Measurements from ENCODE around the gene NMT1. TPM values are rescaled to one million over a fixed set of nuclear protein-coding genes. Genes with fewer than 3 reads are reported as not detected.
A peak's percentile ranks its signal among the peaks of the same experiment; 100 is the strongest.

Gene NMT1
- total RNA-seq, 1 donor from 2014 or later, result 96.5 TPM

- no peak overlapping the region for H3K27ac Mint-ChIP-seq (ENCODE audit: unreplicated experiment)
- peaks cover 2% of the 10 kb centered on the region for H3K9me3 Mint-ChIP-seq (ENCODE audit: unreplicated experiment)
- no peaks in the 10 kb centered on the region for H3K36me3 Mint-ChIP-seq (ENCODE audit: unreplicated experiment)
- no peak for DNase-seq
- TF ChIP-seq CTCF (IDR thresholded peaks at IDR 0.05; ENCODE audit: partially characterized antibody, unreplicated experiment), result no peak
- peaks cover 2% of the 10 kb centered on the region for H3K27me3 Mint-ChIP-seq (ENCODE audit: unreplicated experiment)
- H3K4me3 Mint-ChIP-seq (ENCODE audit: unreplicated experiment), result no peak overlapping the region
- H3K4me1 Mint-ChIP-seq (ENCODE audit: low read depth, unreplicated experiment), result peaks cover 6% of the 10 kb centered on the region
Measured at GRCh38 chr17:45138911-45139532, 77.9 kb downstream of the NMT1 start.

DNA sequence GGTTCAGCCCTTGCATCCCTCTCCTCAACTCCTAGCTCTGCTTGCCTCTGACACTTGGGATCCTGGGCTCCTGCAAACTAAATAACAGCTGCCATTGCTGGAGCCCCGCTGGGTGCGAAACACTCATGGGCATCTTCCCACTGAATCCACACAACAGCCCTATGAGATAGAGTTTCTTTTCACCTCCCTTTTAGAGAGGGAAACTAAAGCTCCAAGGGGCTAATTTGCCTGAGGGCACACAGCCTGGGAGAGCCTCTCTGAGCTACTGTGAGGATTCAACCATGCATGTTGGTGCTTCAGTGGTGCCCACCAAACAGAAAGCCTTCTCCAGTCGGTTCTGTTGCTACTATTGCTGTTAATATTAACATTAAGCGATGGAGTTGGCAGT, 78.4 kb downstream of the NMT1 start:
- TF ChIP-seq CTCF (IDR thresholded peaks at IDR 0.05; ENCODE audit: partially characterized antibody, unreplicated experiment), result no peak
- Mint-ChIP-seq H3K4me3 (ENCODE audit: unreplicated experiment) (no peak overlapping the region), H3K27me3 (ENCODE audit: unreplicated experiment) (peaks cover 2% of the 10 kb centered on the region), H3K9me3 (ENCODE audit: unreplicated experiment) (peaks cover 2% of the 10 kb centered on the region), H3K36me3 (ENCODE audit: unreplicated experiment) (no peaks in the 10 kb centered on the region), H3K4me1 (ENCODE audit: low read depth, unreplicated experiment) (peaks cover 6% of the 10 kb centered on the region), H3K27ac (ENCODE audit: unreplicated experiment) (no peak overlapping the region)
- DNase-seq, result no peak

DNA sequence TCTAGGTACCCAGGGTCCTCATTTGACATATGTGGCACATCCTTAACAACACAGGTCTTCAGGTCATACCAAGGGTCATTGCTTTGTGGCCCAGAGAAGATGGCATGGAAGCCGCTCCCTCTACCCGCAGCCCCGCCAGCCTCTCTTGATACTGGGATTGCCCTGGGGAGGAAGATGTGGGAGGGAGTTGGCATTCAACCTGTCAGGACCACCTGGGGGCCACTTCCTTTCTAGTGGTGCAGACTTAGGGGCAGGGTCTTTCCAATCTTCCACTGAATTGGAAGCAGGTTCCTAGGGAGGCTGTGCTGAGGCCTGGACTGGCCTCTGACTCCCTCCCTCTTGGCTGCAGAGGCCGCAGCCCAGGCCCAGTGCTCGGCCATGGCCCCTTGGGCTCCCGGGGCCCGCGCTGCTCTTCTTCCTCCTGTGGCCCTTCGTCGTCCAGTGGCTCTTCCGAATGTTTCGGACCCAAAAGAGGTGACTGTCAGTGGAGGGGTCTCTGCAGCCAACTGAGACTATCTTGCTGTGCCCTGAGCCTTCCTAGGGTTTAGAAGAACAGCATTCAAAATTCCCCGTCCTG, 82.1 kb downstream of the NMT1 start:
- H3K4me3 Mint-ChIP-seq (ENCODE audit: unreplicated experiment), result no peak overlapping the region
- H3K27me3 Mint-ChIP-seq (ENCODE audit: unreplicated experiment), result peaks cover 3% of the 10 kb centered on the region
- peaks cover 10% of the 10 kb centered on the region for H3K9me3 Mint-ChIP-seq (ENCODE audit: unreplicated experiment)
- peaks cover 10% of the 10 kb centered on the region for H3K4me1 Mint-ChIP-seq (ENCODE audit: low read depth, unreplicated experiment)
- no peak for TF ChIP-seq CTCF (IDR thresholded peaks at IDR 0.05; ENCODE audit: partially characterized antibody, unreplicated experiment)
- no peak overlapping the region for H3K27ac Mint-ChIP-seq (ENCODE audit: unreplicated experiment)
- no peak for DNase-seq
- H3K36me3 Mint-ChIP-seq (ENCODE audit: unreplicated experiment), result no peaks in the 10 kb centered on the region

DNA sequence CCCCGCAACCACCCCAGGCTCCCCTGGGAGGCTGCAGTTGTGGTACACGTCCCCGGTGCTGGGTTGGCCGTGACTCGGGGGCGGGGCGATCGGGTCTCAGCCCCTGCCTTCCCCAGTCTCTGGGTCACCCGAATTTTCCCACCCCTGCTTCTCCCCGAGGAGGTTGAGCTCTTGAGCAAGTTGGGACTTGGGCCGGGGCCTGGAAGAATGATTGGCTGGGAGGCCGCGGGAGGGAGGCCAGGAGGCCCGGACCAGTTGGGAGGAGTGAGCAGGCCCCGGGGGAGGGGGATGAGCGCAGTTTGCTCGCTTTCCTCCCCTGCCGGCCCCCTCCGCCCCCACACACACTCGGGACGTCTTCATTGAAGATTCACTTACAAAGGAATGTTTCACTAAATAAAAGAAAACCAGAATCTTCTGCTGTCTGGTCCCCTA, 82.7 kb downstream of the NMT1 start:
- Mint-ChIP-seq H3K27ac (ENCODE audit: unreplicated experiment) (no peak overlapping the region), H3K27me3 (ENCODE audit: unreplicated experiment) (peaks cover 6% of the 10 kb centered on the region), H3K4me3 (ENCODE audit: unreplicated experiment) (no peak overlapping the region), H3K36me3 (ENCODE audit: unreplicated experiment) (no peaks in the 10 kb centered on the region), H3K4me1 (ENCODE audit: low read depth, unreplicated experiment) (peaks cover 10% of the 10 kb centered on the region), H3K9me3 (ENCODE audit: unreplicated experiment) (peaks cover 14% of the 10 kb centered on the region)
- peak; percentile 56 for DNase-seq
- TF ChIP-seq CTCF (IDR thresholded peaks at IDR 0.05; ENCODE audit: partially characterized antibody, unreplicated experiment), result no peak
